Adrenal gland (tissue), 5 donors: ENCODE data around the gene DCLRE1A.

Source experiments
- POLR2A ChIP-seq, 2 donors: fragments of 450-650 bp; IDR thresholded peaks; one replicate each; pipeline ENCODE4 v1.6.1; 2017; ENCODE audit warnings: antibody characterized with exemption in 2 of 2, mild to moderate bottlenecking in 2 of 2, moderate library complexity in 1 of 2
- TF ChIP-seq, protein P1 (sequence below), 6 experiments: fragments of 450-650 bp in 4 of 6; fragments of 200-600 bp in 2 of 6; sonication (generic) in 1 of 6; IDR thresholded peaks; 1 replicate in 5 of 6; 2 replicates in 1 of 6; pipeline versions ENCODE4 v1.5.1 to v1.8.0; 2016 to 2021; ENCODE audit warnings: antibody characterized with exemption in 6 of 6, mild to moderate bottlenecking in 2 of 6, moderate library complexity in 1 of 6
- donor health status: DM: no; HTN: no; CAD: no.

- TF ChIP-seq, protein P1, sequence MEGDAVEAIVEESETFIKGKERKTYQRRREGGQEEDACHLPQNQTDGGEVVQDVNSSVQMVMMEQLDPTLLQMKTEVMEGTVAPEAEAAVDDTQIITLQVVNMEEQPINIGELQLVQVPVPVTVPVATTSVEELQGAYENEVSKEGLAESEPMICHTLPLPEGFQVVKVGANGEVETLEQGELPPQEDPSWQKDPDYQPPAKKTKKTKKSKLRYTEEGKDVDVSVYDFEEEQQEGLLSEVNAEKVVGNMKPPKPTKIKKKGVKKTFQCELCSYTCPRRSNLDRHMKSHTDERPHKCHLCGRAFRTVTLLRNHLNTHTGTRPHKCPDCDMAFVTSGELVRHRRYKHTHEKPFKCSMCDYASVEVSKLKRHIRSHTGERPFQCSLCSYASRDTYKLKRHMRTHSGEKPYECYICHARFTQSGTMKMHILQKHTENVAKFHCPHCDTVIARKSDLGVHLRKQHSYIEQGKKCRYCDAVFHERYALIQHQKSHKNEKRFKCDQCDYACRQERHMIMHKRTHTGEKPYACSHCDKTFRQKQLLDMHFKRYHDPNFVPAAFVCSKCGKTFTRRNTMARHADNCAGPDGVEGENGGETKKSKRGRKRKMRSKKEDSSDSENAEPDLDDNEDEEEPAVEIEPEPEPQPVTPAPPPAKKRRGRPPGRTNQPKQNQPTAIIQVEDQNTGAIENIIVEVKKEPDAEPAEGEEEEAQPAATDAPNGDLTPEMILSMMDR (IDR thresholded peaks at IDR 0.05), result no peak
- TF ChIP-seq POLR2A (IDR thresholded peaks at IDR 0.05), result no peak
Measured at GRCh38 chr10:113822174-113822573, 31.7 kb downstream of the DCLRE1A start.
